Right lobe of liver (tissue), 6 donors: ENCODE measurements around the gene HOXC13. TPM values are rescaled to one million over a fixed set of nuclear protein-coding genes. Genes with fewer than 3 reads are reported as not detected.

Source experiments
- ATAC-seq, 4 donors: fragments of 200-7000 bp; cut with Tn5 transposase; one replicate each; pipeline ENCODE4 v1.9.1; 2020; ENCODE audit warnings: mild to moderate bottlenecking in 4 of 4, moderate library complexity in 4 of 4
- DNase-seq, 3 donors: peaks; one replicate each; pipeline ENCODE4 v3.0.0-alpha.2; 2020
- H3K27ac ChIP-seq, 3 donors: fragments of 200-600 bp; one replicate each; pipeline ENCODE4 v1.8.0; 2022
- H3K27me3 ChIP-seq, 2 donors: fragments of 200-600 bp; one replicate each; pipeline ENCODE4 v1.8.0; 2022
- H3K36me3 ChIP-seq, 4 donors: fragments of 200-600 bp; sonication (generic) in 1 of 4; one replicate each; pipeline versions ENCODE4 v1.5.1 to v1.8.0; 2017 to 2022; ENCODE audit warnings: control low read depth in 1 of 4
- H3K4me1 ChIP-seq, 4 donors: fragments of 200-600 bp; sonication (generic) in 1 of 4; one replicate each; pipeline versions ENCODE4 v1.5.1 to v1.8.0; 2017 to 2022; ENCODE audit warnings: control low read depth in 1 of 4
- H3K4me3 ChIP-seq, 3 donors: fragments of 200-600 bp; one replicate each; pipeline ENCODE4 v1.8.0; 2022
- H3K9me3 ChIP-seq, 4 donors: fragments of 200-600 bp; sonication (generic) in 1 of 4; one replicate each; pipeline versions ENCODE4 v1.5.1 to v1.8.0; 2017 to 2022; ENCODE audit warnings: control low read depth in 1 of 4
- POLR2A ChIP-seq: fragments of 450-650 bp; IDR thresholded peaks from one replicate; pipeline ENCODE4 v1.6.1; 2017; ENCODE audit warnings: antibody characterized with exemption, mild to moderate bottlenecking
- WGBS: methylation state at CpG from one replicate; pipeline ENCODE4 v1.1.6; 2018; ENCODE audit warnings: low coverage, low lambda C conversion rate; ENCODE audit not compliant: insufficient coverage; ENCODE audit errors: missing lambda C conversion rate; 5-methylcytosine and 5-hydroxymethylcytosine counted together
- intact Hi-C, 2 donors: fragments of 100-400 bp; cut with DNase I; formaldehyde crosslinking; loops; one replicate each; pipeline versions ENCODE4 v1.11.2 to v1.14.1; 2022
- total RNA-seq, 6 experiments: library from RNA; depleted of rRNA in 2 of 6; stranded (reverse); fragments of >200 nt in 2 of 6; fragmentation: NEBNext Ultra II Directional in 3 of 6; extraction: Animal tissue kit (Norgen Biotek cat#: 25700) in 3 of 6; gene quantifications; one replicate each; pipeline versions ENCODE4 v1.1.0 to v1.2.4, GENCODE V29; 2016 to 2023
- TF ChIP-seq, protein P1 (sequence below), 4 donors: fragments of 200-600 bp in 3 of 4; fragments of 450-650 bp in 1 of 4; IDR thresholded peaks; one replicate each; pipeline versions ENCODE4 v1.5.1 to v1.8.0; 2016 to 2022; ENCODE audit warnings: antibody characterized with exemption in 4 of 4, mild to moderate bottlenecking in 2 of 4
- donor health status: DM: no; HTN: yes; CAD: no.
- donor health status: DM: no; HTN: no; CAD: no.
- donor health status: DM: no; HTN: no; CAD: no.
- donor health status: DM: no; HTN: yes; CAD: no.
- donor health status: DM: no; HTN: yes; CAD: no.

Gene HOXC13
- total RNA-seq, 6 experiments from 2014 or later = not detected

DNA sequence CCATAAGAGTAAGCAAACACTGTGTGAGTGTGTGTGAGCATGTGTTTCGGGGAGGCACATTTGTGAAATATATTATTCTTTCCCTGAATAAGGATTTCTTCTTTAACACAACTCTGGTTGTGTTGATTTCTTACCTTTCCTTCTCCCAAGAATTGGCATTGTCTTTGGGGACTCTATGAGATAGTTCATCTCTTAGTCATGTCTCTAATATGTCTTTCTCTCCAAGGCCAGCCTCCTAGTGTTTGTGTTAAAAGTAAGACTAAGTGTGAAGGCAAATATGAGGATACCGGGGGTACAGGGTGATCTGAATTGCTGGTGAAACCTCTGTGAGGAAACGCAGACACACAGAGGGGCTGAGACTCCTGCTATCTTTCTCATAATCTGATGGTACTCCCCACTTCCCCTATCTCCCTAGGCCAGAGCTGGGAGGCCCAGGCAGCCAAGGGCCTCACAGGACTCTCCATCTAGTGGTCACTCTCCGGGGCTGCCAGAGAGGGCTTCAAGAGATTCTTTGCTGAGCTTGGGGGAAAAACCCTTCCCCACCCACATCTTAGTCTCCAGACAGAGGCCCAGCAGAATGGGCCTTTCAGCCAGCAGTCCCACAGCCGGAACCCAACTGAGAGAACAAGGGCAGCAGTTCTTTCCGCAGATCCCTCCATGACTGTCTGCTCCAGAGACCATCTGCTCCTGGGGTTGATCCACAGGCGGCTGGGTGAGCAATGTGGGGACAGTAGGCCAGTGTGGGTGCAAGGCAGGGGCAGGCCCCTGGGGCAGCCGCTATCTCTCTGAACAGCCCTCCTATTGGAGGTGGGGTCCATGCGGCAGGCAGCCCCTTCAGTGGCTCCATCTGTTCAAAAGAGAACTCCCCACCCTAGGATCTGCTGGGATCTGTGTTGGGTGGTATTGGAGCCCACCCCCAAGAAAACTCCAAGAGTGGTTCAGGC lies 10.3 kb downstream of the HOXC13 start:
- Histone ChIP-seq H3K27ac (no peak overlapping the region), H3K4me3 (no peak overlapping the region), H3K9me3 (no peaks in the 10 kb centered on the region), H3K27me3 (peaks cover 8 to 66% of the 10 kb centered on the region in 2 donors), H3K36me3 (no peaks in the 10 kb centered on the region), H3K4me1 (peaks cover 0 to 3% (median 0%) of the 10 kb centered on the region in 4 donors)
- ATAC-seq (no peak), DNase-seq (no peak)
- TF ChIP-seq, protein P1, sequence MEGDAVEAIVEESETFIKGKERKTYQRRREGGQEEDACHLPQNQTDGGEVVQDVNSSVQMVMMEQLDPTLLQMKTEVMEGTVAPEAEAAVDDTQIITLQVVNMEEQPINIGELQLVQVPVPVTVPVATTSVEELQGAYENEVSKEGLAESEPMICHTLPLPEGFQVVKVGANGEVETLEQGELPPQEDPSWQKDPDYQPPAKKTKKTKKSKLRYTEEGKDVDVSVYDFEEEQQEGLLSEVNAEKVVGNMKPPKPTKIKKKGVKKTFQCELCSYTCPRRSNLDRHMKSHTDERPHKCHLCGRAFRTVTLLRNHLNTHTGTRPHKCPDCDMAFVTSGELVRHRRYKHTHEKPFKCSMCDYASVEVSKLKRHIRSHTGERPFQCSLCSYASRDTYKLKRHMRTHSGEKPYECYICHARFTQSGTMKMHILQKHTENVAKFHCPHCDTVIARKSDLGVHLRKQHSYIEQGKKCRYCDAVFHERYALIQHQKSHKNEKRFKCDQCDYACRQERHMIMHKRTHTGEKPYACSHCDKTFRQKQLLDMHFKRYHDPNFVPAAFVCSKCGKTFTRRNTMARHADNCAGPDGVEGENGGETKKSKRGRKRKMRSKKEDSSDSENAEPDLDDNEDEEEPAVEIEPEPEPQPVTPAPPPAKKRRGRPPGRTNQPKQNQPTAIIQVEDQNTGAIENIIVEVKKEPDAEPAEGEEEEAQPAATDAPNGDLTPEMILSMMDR (IDR thresholded peaks at IDR 0.05) = no peak
- no peak for TF ChIP-seq POLR2A
- WGBS = 32% methylated on average over 7 of the region's 9 CpGs
- intact Hi-C loops = no loop called here

DNA sequence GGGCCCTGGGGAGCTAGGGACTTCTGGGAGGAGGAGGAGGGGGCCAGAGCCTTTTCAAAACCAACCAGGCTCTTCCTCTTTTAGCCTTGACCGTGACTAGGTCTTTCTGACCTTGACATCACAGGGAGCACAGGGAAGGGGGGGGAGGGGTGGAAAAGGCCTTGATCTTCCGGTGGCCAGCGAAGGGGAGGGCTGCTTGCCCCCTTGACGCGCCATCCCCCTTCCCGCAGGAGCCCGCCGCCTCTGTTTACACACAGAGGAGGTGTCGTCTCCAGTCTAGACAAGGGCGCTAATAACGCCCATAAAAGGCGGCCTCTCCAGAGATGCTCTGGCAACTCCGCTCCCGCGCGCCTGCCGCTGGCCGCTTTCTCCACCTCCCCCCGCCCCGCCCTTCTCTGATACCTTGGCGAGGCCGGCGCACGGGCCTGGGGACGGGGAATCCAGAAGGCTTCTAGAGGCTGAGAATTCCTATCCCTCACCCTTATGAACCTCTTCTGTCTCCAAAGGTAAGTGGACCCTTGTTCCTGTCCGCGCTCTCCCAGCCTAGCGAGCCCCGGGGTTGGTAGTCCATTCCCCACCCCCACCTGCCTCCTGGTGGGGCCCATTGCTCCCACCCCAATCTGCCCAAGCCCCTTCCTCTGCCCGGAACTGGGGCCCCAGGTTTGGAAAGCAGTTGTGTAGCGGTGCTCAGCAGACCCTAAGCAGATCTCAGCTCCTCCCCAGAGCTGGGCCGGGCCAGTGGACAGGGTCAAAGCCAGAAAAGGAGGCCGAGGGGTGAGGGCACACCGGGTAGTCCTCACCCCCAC lies 11.2 kb downstream of the HOXC13 start:
- TF ChIP-seq, protein P1 (IDR thresholded peaks at IDR 0.05) = no peak
- Histone ChIP-seq H3K4me3 (no peak overlapping the region), H3K9me3 (no peaks in the 10 kb centered on the region), H3K27ac (no peak overlapping the region), H3K27me3 (peaks cover 8 to 63% of the 10 kb centered on the region in 2 donors), H3K36me3 (no peaks in the 10 kb centered on the region), H3K4me1 (peaks cover 0 to 3% (median 0%) of the 10 kb centered on the region in 4 donors)
- 1% methylated on average over 12 of the region's 34 CpGs for WGBS
- ATAC-seq (no peak), DNase-seq (no peak)
- intact Hi-C loops = no loop called here

DNA sequence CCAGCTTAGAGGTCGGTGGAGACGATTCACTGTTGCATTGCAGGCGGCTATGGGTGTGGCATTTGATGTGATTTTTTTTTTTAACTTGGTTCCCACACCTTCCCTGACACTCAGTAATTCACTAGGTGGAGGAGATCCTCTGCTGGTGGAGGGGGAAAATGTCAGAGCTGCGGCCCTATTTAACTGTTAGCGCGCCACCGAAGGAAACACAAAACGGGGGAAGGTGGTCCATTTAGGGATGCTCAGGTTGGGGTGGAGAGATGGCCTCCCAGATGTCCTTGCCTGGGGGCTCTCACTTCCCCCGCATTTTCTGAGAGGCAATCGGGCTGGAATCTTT lies 11.8 kb downstream of the HOXC13 start:
- peaks cover 10 to 65% of the 10 kb centered on the region in 2 donors for H3K27me3 ChIP-seq
- no peak for TF ChIP-seq POLR2A
- TF ChIP-seq, protein P1 (IDR thresholded peaks at IDR 0.05) = no peak

DNA sequence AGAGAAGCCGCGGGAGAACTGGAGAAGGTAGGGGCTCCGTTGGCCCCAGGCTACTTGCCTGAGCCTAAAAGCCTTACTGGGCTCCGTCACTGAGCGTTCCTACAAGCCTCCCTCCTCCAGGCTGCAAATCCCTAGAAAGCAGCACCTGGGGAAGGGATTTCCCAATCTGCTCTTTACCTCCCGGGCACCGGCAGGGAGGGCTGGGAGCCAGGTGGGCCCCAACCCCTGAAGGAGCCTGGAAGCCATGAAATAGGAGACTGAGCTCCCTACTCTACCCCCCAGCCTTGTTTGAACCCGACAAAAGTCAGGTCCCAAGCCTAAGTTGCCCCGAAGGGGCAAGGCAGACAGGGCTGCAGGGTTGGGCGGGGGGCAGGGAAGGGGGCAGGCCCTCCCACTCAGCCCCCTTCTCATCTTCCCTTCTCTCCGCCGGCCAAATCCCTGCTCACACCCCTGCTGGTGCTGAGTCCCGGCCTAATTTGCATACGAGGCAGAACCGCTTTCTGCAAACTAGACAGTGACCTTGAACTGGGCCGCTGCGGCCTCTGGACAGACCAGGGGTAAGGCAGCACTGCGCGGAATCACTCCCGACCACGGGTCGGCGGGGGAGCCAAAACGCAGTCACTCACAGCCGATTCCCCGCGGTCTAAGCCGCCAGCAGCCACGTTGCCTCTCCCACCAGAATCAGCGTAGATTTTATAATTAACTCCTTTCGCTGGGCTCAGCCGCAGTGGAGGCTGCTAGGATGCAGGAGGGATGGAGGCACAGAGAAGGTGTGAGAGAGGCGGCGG lies 12.4 kb downstream of the HOXC13 start:
- TF ChIP-seq, protein P1 (IDR thresholded peaks at IDR 0.05) = no peak
- no peak for TF ChIP-seq POLR2A
- WGBS = 3% methylated on average over 14 of the region's 34 CpGs
- peaks cover 15 to 65% of the 10 kb centered on the region in 2 donors for H3K27me3 ChIP-seq
- no peak overlapping the region for H3K4me3 ChIP-seq
- no peak overlapping the region for H3K27ac ChIP-seq
- peak in 2 of 4 donors; percentile 25 to 31 for ATAC-seq
- no peaks in the 10 kb centered on the region for H3K9me3 ChIP-seq
- H3K4me1 ChIP-seq = peaks cover 0 to 3% (median 0%) of the 10 kb centered on the region in 4 donors
- no peaks in the 10 kb centered on the region for H3K36me3 ChIP-seq
- DNase-seq = no peak
- intact Hi-C loops = no loop called here

More for the DNA sequence above, 11.8 kb downstream of the HOXC13 start:
- 18% methylated on average over 8 of the region's 10 CpGs for WGBS
- Histone ChIP-seq H3K36me3 (no peaks in the 10 kb centered on the region), H3K4me3 (no peak overlapping the region), H3K27ac (no peak overlapping the region), H3K9me3 (no peaks in the 10 kb centered on the region), H3K4me1 (peaks cover 0 to 3% (median 0%) of the 10 kb centered on the region in 4 donors)
- no peak for DNase-seq
- no peak for ATAC-seq
- intact Hi-C loops = no loop called here
